Glutamatergic neuron (in vitro differentiated cells): ENCODE results near the gene LRRC4. TPM values are rescaled to one million over a fixed set of nuclear protein-coding genes. Genes with fewer than 3 reads are reported as not detected.

ENCODE experiments used
- DNase-seq: peaks from one replicate; pipeline ENCODE4 v3.0.0; 2022
- H3K27ac Mint-ChIP-seq: one replicate; pipeline ENCODE4 v1.8.0; 2020; ENCODE audit warnings: mild to moderate bottlenecking, mixed read lengths, inconsistent platforms; ENCODE audit not compliant: unreplicated experiment
- H3K27me3 Mint-ChIP-seq: one replicate; pipeline ENCODE4 v1.8.0; 2020; ENCODE audit warnings: mild to moderate bottlenecking, moderate library complexity, mixed read lengths, inconsistent platforms; ENCODE audit not compliant: unreplicated experiment
- H3K36me3 Mint-ChIP-seq: one replicate; pipeline ENCODE4 v1.8.0; 2020; ENCODE audit warnings: mild to moderate bottlenecking, mixed read lengths, inconsistent platforms; ENCODE audit not compliant: unreplicated experiment
- H3K4me1 Mint-ChIP-seq: one replicate; pipeline ENCODE4 v1.8.0; 2020; ENCODE audit warnings: mild to moderate bottlenecking, low read depth, mixed read lengths, inconsistent platforms; ENCODE audit not compliant: unreplicated experiment
- H3K4me3 Mint-ChIP-seq: one replicate; pipeline ENCODE4 v1.8.0; 2020; ENCODE audit warnings: mild to moderate bottlenecking, mixed read lengths, inconsistent platforms; ENCODE audit not compliant: unreplicated experiment
- H3K9me3 Mint-ChIP-seq: one replicate; pipeline ENCODE4 v1.8.0; 2020; ENCODE audit warnings: mild to moderate bottlenecking, moderate library complexity, mixed read lengths, inconsistent platforms; ENCODE audit not compliant: unreplicated experiment
- total RNA-seq: library from RNA; stranded (reverse); fragmentation: NEBNext Ultra II Directional; extraction: Animal tissue kit (Norgen Biotek cat#: 25700); gene quantifications from one replicate; pipeline ENCODE4 v1.2.1, GENCODE V29; 2021; ENCODE audit not compliant: unreplicated experiment
- TF ChIP-seq, protein P1 (sequence below): fragments of 200-600 bp; sonication (generic); IDR thresholded peaks from one replicate; pipeline ENCODE4 v1.5.0; 2021; ENCODE audit not compliant: partially characterized antibody, unreplicated experiment

The LRRC4 gene
- total RNA-seq, 1 donor from 2014 or later: 60.0 TPM

DNA sequence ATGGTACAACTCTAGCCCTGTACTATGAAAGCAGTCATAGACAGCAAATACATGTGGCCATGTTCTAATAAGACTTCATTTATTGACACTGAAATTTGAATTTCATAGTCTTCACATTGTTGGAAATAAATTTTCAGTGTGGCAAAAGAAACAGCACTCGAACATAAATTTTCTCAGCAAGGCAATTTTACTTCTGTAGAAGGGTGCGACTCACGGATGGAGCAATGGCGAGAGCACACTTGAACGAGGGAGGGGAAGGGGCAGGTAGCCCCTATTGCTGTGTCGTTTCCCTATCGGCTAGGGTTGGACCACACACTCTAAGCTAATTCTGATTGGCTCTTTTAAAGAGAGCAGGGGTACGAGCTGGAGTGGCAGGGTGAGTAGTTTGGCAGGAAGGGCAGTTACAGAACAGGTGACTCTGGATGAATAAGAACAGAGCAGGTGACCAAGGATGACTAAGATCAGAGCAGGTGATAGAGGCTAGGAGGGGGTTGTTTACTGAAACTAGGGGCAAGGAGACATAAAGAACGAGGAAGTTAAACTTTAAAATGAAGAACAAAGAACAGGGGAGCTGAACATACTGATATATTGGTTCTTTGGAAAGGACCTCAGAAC is 52.0 kb downstream of the LRRC4 start:
- DNase-seq: no peak
- TF ChIP-seq, protein P1, sequence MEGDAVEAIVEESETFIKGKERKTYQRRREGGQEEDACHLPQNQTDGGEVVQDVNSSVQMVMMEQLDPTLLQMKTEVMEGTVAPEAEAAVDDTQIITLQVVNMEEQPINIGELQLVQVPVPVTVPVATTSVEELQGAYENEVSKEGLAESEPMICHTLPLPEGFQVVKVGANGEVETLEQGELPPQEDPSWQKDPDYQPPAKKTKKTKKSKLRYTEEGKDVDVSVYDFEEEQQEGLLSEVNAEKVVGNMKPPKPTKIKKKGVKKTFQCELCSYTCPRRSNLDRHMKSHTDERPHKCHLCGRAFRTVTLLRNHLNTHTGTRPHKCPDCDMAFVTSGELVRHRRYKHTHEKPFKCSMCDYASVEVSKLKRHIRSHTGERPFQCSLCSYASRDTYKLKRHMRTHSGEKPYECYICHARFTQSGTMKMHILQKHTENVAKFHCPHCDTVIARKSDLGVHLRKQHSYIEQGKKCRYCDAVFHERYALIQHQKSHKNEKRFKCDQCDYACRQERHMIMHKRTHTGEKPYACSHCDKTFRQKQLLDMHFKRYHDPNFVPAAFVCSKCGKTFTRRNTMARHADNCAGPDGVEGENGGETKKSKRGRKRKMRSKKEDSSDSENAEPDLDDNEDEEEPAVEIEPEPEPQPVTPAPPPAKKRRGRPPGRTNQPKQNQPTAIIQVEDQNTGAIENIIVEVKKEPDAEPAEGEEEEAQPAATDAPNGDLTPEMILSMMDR: no peak

DNA sequence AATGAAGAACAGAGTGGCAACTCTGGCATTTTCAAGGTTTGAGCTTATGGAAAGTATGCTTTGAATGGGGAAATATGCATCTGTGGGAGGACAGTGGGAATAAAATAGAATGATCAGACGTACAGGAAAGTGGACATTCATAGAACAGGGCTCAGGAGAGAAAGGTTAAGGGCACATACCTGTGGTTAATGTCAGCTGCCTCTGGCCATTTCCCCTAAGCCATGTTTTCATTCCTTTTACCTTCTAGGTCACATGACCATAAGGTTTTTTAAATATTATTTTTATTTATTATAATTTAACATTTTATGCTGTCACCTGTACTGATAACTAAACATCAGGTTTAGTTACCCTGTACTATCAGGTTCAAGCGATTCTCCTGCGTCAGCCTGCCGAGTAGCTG is 52.8 kb downstream of the LRRC4 start:
- Mint-ChIP-seq H3K27ac (no peak overlapping the region), H3K4me3 (no peak overlapping the region), H3K9me3 (peaks cover 18% of the 10 kb centered on the region), H3K36me3 (peaks cover 21% of the 10 kb centered on the region), H3K4me1 (peaks cover 39% of the 10 kb centered on the region), H3K27me3 (peaks cover 13% of the 10 kb centered on the region)
- TF ChIP-seq, protein P1: no peak
- no peak for DNase-seq

More for the DNA sequence above, 52.0 kb downstream of the LRRC4 start:
- H3K9me3 Mint-ChIP-seq: peaks cover 19% of the 10 kb centered on the region
- H3K27ac Mint-ChIP-seq: no peak overlapping the region
- no peak overlapping the region for H3K4me3 Mint-ChIP-seq
- peaks cover 13% of the 10 kb centered on the region for H3K27me3 Mint-ChIP-seq
- peaks cover 21% of the 10 kb centered on the region for H3K36me3 Mint-ChIP-seq
- H3K4me1 Mint-ChIP-seq: peaks cover 31% of the 10 kb centered on the region

Other genes starting within 250 kb of the LRRC4 start
- gene LEP, start 209.8 kb upstream of the LRRC4 start, total RNA-seq: not detected